ENCODE data around the gene TOMM5.

DNA sequence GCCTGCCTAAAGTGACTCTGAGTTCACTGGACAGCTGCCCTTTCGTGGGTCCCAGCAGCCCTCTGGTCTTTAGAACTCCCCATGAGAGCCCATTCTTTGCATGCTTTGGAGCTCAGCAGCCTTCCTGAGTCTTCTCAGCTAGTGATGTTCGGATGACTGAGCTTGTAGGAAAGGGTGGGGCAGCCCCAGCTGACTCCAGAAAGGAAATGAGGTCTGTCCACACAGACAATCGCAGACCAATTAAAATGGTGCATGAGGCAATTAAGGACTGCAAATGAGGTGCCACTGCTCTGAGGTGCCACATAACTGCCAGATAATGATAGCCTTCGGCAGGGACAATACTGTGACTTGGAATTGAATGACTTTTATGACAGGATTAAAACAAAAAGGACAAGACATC is 25.4 kb upstream of the TOMM5 start:
- TF ChIP-seq TEAD4 (IDR thresholded peaks at IDR 0.05; ENCODE audit: borderline replicate concordance, insufficient read depth) (no peak), ELF1 (IDR thresholded peaks at IDR 0.05) (no peak), RAD21 (IDR thresholded peaks at IDR 0.05; ENCODE audit: low read length) (no peak), POLR2AphosphoS5 (IDR thresholded peaks at IDR 0.05; ENCODE audit: low read depth, low read length) (no peak), YY1 (IDR thresholded peaks at IDR 0.05; ENCODE audit: low read depth) (no peak), SIN3A (IDR thresholded peaks at IDR 0.05; ENCODE audit: borderline replicate concordance, low read depth, low read length) (no peak), JUND (IDR thresholded peaks at IDR 0.05) (no peak), EZH2phosphoT487 (IDR thresholded peaks at IDR 0.05; ENCODE audit: borderline replicate concordance, low read depth) (no peak)
- TF ChIP-seq, protein P1, sequence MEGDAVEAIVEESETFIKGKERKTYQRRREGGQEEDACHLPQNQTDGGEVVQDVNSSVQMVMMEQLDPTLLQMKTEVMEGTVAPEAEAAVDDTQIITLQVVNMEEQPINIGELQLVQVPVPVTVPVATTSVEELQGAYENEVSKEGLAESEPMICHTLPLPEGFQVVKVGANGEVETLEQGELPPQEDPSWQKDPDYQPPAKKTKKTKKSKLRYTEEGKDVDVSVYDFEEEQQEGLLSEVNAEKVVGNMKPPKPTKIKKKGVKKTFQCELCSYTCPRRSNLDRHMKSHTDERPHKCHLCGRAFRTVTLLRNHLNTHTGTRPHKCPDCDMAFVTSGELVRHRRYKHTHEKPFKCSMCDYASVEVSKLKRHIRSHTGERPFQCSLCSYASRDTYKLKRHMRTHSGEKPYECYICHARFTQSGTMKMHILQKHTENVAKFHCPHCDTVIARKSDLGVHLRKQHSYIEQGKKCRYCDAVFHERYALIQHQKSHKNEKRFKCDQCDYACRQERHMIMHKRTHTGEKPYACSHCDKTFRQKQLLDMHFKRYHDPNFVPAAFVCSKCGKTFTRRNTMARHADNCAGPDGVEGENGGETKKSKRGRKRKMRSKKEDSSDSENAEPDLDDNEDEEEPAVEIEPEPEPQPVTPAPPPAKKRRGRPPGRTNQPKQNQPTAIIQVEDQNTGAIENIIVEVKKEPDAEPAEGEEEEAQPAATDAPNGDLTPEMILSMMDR (IDR thresholded peaks at IDR 0.05), result no peak
